RWPE1 (cell line): ENCODE results near the gene RBM20.
A peak's percentile ranks its signal among the peaks of the same experiment; 100 is the strongest.

Experiments used
- CTCF ChIA-PET: fragments of 350-600 bp; sonication (Branson Sonifier 250); formaldehyde crosslinking; extraction: SDS; loops from one replicate; lab custom pipeline; 2021; lab: Yijun Ruan, JAX
- POLR2A ChIA-PET: fragments of 400-600 bp; formaldehyde crosslinking; extraction: SDS; loops from one replicate; lab custom pipeline; 2020; ENCODE audit warnings: antibody characterized with exemption; ENCODE audit not compliant: low non-redundant PET; lab: Yijun Ruan, JAX
- DNase-seq: peaks from one replicate; pipeline ENCODE4 v3.0.0; 2012; ENCODE audit warnings: low spot score
- H3K27ac ChIP-seq: fragments of 450-650 bp; 2 replicates; pipeline ENCODE4 v1.5.1; 2017
- TF ChIP-seq, protein P1 (sequence below): fragments of 450-650 bp; conservative IDR thresholded peaks from 2 replicates; pipeline ENCODE4 v1.5.1; 2017; ENCODE audit warnings: low read depth, mild to moderate bottlenecking

Gene RBM20

DNA sequence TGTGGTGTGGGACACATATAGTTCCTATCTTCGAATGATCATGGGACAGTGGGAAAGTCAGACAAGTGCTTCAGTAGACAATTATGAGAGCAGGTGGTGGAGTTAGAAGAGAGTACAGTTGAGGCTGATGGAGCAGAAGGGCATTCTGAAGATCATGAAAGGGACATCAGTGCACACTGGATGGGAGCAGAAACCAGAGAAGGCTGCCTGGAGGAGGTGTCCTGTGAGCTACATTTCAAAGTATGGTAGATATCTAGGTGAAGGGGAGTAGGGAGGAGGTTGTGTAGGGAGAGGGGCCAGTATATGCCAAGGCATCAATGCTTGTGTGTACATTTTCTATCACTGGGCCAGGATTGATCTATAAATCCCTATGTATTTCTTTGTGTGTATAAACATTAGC, 127.3 kb downstream of the RBM20 start:
- CTCF ChIA-PET: no interaction called here
- H3K27ac ChIP-seq: no peak overlapping the region
- DNase-seq: no peak
- POLR2A ChIA-PET: no interaction called here
- TF ChIP-seq, protein P1, sequence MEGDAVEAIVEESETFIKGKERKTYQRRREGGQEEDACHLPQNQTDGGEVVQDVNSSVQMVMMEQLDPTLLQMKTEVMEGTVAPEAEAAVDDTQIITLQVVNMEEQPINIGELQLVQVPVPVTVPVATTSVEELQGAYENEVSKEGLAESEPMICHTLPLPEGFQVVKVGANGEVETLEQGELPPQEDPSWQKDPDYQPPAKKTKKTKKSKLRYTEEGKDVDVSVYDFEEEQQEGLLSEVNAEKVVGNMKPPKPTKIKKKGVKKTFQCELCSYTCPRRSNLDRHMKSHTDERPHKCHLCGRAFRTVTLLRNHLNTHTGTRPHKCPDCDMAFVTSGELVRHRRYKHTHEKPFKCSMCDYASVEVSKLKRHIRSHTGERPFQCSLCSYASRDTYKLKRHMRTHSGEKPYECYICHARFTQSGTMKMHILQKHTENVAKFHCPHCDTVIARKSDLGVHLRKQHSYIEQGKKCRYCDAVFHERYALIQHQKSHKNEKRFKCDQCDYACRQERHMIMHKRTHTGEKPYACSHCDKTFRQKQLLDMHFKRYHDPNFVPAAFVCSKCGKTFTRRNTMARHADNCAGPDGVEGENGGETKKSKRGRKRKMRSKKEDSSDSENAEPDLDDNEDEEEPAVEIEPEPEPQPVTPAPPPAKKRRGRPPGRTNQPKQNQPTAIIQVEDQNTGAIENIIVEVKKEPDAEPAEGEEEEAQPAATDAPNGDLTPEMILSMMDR: no peak

DNA sequence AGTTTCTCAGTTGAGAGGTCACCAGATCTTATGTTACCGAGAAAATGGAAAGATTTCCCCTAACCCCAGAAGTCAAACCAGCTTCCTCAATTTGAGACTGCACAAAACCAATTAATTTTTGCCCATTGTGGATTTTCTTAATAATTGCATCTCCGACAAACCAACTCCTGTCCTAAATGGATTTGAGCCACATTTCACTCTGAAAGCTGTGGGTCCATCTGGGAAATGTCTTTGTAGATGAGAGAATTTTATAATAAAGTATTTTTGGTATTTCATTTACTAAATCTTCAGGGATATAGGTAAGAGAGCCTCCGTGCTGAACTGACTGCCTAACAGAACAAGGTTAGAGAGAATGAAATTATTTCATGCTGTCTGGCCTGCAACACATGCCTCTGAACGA, 127.9 kb downstream of the RBM20 start:
- POLR2A ChIA-PET: no interaction called here

DNA sequence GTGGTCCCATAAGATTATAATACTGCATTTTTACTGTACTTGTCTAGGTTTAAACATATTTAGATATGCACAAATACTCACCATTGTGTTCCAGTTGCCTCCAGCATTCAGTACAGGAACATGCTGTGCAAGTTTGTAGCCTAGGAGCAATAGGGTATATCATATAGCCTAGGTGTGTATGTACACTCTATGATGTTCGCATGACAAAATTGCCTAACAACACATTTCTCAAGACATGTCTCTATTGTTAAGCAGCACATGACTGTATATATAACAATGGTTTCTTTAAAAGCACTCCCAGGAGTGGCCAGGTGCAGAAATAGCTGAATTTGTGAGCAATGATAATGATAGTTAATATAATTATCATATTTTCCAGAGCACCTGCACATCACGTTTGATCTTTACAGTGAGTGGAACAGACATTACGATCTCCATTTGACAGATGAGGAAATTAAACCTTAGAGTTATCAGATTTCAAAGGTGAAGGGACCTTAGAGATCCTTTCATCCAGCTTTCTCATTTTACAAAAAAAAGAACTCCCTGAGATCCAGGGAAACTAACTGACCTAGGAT, 128.4 kb downstream of the RBM20 start:
- no peak for DNase-seq
- H3K27ac ChIP-seq: no peak overlapping the region
- TF ChIP-seq, protein P1: no peak
- POLR2A ChIA-PET: no interaction called here
- CTCF ChIA-PET: no interaction called here

More for the DNA sequence above, 127.9 kb downstream of the RBM20 start:
- no peak for DNase-seq
- CTCF ChIA-PET: no interaction called here
- TF ChIP-seq, protein P1: no peak
- H3K27ac ChIP-seq: no peak overlapping the region

DNA sequence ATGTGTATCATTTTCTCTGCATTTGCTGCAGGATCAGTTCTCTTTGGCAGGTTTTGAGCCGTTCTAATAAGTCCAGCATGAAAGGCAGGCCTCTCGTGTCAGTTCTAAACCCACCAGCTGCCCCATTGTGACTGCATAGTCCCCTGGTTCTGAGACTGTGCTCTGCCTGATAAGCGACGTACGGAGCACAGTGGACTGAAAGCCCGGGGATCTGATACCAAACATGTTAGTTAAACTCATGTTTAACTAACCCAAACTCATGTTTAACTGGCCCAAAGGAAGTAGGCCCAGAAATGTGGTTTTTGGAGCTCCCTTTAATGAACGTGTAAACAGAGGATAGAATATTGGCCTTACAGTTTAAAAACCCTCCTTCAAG, 129.5 kb downstream of the RBM20 start:
- ChIA-PET CTCF (no interaction called here), POLR2A (no interaction called here)
- TF ChIP-seq, protein P1: no peak
- H3K27ac ChIP-seq: peak overlapping the region; percentile 36; the same call in 1 of the 2 replicates
- no peak for DNase-seq

DNA sequence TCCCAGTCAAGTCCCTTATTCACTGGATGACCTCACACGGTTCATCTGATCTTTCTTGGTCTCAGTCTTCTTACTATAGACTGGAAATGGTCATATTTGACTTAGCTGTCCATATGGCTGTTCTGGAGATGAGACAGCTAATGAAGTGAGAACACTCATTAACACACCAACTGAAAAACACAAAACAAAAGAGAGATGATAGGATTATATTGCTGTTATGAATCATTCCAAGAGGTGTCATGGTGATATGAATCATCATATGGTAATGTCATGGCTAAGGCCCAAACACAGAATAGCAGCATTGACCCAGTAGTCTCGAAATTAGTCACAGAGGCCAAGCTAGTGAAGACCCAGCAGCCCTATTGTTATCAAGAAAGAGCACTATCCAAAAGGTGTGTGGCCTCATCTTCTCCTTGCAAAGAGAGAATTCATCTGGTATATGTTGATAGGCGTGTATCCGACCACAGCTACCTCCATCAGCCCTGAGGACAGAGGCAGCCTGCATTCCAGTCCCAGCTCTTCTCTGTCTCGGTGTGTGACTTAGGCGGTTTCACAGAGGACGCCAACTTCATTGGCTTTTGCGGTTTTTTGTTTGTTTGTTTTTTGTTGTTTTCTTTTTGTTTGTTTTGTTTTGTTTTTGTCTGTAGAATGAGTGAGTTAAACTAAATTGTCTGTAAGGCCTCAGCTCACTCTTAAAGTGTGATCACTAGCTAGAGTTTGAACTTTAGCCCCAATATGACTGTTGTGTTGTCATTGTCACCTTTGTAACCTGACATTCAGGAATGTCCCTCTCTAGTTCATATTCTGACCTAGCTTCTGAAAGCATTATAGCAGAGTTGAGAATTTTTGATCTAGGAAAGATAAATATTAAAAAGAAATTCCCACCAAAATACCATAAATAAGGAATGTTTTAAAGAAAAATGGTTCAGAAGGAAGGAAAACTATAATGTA, 130.2 kb downstream of the RBM20 start:
- peak overlapping the region; percentile 51 for H3K27ac ChIP-seq
- TF ChIP-seq, protein P1: no peak
- POLR2A ChIA-PET: interaction anchor here (0.6 kb wide), 1 partner anchor 40 kb away, joined by 3 read pairs; no protein-coding TSS in a partner anchor
- CTCF ChIA-PET: interaction anchor here (0.5 kb wide), 1 partner anchor 103 kb away, joined by 4 read pairs; no protein-coding TSS in a partner anchor
- peak; percentile 98 for DNase-seq

DNA sequence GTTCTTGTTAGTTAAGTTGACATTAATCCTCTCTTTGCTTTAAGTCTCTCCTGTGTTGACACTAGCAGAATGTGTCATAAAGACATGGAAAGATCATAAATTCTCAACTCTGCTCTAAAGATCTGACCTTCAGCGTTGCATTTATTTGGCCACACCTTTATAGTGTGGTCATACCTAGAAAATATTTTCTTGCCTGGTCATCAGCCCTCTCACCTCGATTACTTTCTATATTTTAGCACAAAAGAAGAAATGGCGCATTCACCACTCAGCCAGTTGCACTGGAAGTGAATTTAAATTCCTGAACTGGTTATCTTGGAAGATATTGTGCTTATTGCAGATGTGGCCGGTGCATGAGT, 130.9 kb downstream of the RBM20 start:
- peak; percentile 71 for DNase-seq
- TF ChIP-seq, protein P1: no peak
- CTCF ChIA-PET: interaction anchor here (0.6 kb wide), 1 partner anchor 1222 kb away, joined by 4 read pairs; no protein-coding TSS in a partner anchor
- POLR2A ChIA-PET: no interaction called here
- no peak overlapping the region for H3K27ac ChIP-seq
